ENCODE measurements around the gene KLB. TPM values are rescaled to one million over a fixed set of nuclear protein-coding genes. Genes with fewer than 3 reads are reported as not detected.
"Not testable (repeated sequence)": the region's sequence is repeated elsewhere in the genome, so short reads cannot be mapped to it uniquely, and the experiment has no call there.

KLB gene
- 0.03 TPM for polyA plus RNA-seq (2013, experiment 1 of 2; ENCODE audit: insufficient read length)
- polyA plus RNA-seq (2013, experiment 2 of 2; ENCODE audit: insufficient read length) = 0.06 TPM

GRCh38 chr4:39406763-39407583 is at the start of gene KLB:
KLB (plus strand) TSS chr4:39406930; CDS start chr4:39406950, 20 bp downstream.
- DNase-seq = peak; percentile 45

DNA sequence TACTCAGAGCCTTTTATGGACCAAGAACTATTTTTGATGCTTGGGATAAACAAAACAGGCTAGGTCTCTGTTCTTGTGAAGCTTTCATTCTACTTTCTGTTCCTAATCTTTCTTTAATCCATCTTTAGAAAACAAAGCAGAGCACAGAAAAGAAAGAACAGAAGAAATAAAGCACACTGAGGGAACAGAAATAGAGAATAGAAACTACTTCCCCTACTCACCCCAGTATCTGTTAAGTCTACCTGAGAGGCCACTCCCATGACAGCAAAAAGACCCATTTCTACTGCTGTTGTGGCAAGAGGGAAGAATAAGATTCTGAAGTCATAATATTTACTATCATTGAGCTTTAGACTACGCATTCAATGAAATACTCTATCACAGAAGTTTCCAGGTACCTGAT is 49.7 kb upstream of the KLB start:
- no peak for DNase-seq

DNA sequence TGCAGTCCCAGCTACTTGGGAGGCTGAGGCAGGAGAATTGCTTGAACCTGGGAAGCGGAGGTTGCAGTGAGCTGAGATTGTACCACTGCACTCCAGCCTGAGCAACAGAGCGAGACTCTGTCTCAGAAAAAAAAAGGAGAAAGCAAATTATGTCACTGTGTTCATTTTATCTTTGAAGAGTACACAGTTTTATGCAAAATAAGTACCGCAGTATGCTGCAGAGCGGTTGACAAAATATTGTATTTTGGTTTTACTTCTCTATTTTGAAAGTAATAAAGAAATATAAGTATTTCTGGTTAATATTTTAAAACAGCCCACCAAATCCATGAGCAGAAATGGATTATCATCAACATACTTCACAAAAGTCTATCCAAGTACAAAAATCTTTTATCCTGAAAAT is 46.1 kb upstream of the KLB start:
- not testable (repeated sequence) for DNase-seq

DNA sequence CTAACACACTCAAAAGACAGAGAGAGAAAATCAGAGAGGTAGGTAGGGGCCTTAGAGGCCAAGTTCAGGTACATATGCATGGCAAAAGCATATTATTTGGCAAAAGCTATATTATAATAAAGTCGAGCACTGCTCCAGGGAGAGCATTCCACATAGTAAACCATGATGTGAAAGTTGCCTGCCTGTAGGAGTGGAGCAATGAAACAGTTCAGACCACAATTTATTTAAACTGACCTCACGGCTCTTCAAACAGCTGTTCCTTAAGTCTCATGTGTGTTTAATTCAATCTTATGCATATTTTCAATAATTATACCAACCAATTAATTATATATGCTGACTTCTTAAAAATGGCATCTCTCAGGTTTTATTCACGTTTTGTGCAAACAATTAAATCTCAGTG is 43.9 kb upstream of the KLB start:
- no peak for DNase-seq

GRCh38 chr4:39363773-39364393 is 42.8 kb upstream of the KLB start:
- no peak for DNase-seq

DNA sequence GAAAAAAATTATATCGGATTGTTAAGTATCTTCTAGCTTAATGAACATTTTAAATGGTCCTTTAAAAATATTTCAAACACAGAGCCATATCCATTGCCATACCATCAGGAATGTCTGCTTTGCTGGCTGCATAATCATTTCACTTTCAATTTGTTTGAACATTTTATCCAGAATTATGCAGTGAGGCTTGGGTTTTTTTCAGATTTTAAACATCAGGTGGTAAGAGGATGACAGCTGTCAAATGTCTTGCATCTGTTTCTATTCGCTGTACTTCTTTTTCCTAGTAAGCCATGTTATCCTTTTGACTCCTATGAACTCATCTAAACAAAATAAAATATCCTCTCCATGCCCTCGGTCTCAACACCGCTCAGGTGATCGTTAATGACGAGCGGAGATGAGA is 41.4 kb upstream of the KLB start:
- no peak for DNase-seq

- DNase-seq = peak; percentile 94
Measured at GRCh38 chr4:39365830-39366771, 40.6 kb upstream of the KLB start, which contains the start of gene RFC1. RFC1 (minus strand) TSS chr4:39366362; CDS start chr4:39366241, 121 bp downstream.

GRCh38 chr4:39367166-39367565 is 39.6 kb upstream of the KLB start:
- no peak for DNase-seq

GRCh38 chr4:39369301-39369700 is 37.4 kb upstream of the KLB start:
- no peak for DNase-seq

DNA sequence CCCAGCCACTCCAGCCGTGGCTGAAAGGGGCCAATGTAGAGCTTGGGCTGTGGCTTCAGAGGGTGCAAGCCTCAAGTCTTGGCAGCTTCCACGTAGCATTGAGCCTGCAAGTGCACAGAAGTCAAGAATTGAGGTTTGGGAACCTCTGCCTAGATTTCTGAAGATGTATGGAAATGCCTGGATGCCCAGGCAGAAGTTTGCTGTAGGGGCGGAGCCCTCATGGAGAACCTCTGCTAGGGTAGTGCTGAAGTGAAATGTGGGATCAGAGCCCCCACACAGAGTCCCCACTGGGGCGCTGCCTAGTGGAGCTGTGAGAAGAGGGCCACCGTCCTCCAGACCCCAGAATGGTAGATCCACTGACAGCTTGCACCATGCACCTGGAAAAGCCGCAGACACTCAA is 35.5 kb upstream of the KLB start:
- not testable (repeated sequence) for DNase-seq

GRCh38 chr4:39375478-39375877 is 31.3 kb upstream of the KLB start:
- DNase-seq = no peak

- no peak for DNase-seq
Measured at GRCh38 chr4:39383690-39384089, 23.0 kb upstream of the KLB start.

GRCh38 chr4:39384563-39384962 is 22.2 kb upstream of the KLB start:
- no peak for DNase-seq

- DNase-seq = no peak
Measured at GRCh38 chr4:39390603-39391002, 16.1 kb upstream of the KLB start.

DNA sequence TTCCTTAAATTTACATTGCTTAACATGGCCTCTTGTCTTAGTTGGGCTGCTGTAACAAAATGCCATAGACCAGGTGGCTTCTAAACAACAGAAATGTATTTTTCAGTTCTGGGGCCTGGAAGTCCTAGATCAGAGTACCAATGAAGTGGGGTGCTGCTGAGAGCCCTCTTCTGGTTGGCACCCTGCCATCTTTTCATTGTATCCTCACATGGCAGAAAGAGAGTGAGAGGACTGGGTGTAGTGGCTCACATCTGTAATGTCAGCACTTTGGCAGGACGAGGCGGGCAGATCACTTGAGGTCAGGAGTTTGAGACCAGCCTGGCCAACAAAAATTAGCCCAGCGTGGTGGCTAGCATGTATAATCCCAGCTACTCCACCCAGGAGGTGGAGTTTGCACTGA is 12.0 kb upstream of the KLB start:
- no peak for DNase-seq

- not testable (repeated sequence) for DNase-seq
Measured at GRCh38 chr4:39401640-39402039, 5.1 kb upstream of the KLB start.

DNA sequence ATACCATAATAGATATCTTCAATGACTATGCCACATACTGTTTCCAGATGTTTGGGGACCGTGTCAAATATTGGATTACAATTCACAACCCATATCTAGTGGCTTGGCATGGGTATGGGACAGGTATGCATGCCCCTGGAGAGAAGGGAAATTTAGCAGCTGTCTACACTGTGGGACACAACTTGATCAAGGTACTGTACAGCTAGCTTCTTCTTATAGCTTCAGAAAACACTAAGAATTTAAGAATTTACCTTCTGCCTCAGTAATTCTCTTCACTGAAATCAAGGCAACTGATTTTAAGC is 805 bp downstream of the KLB start:
- no peak for DNase-seq

DNA sequence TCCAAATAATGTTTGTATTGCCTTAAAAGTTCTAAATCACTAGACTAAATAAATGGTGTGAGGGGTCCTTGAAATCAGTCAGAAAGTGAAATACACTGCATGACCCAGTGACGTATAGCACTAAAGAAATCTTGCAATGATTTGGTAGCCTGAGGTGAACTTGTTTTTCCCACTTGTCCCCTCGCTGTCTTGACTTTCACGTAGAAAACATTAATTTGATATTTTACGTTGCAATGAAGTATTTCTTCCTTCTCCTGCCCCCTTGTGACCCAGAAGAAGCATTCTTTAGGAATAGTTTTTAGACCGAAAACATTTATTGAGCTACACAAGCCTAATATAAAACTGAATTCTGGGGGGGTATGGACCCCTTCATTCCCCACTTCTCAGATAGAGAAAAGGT is 3.7 kb downstream of the KLB start:
- no peak for DNase-seq

GRCh38 chr4:39411561-39411960 is 4.8 kb downstream of the KLB start:
- not testable (repeated sequence) for DNase-seq

DNA sequence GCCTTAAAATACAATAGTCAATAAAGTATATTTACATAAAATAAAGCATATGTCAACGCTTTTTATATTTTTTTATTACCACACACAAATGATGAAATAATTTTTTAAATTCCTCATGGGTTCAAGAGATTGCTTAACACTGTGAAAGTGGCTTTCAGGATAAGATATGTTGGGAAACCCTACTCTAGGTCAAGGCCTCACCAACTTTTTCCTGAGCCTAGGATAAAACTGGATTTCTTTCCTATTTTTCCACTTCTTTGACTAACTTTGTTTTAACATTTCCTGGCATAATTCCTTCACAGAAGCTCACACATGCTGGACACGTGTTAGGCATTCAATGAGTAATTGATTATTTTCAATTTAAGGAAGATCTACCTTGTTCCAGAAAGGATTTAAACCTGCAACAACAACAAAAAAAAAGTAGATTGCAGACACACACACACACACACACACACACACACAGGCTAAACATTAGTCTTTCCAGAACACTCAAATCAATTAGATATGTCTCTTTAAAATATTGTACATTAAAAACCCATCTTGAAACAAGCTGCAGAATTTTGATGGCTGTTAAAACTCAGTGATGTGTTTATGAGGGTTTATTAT is 9.1 kb downstream of the KLB start:
- DNase-seq = no peak

GRCh38 chr4:39422247-39422646 is 15.5 kb downstream of the KLB start:
- no peak for DNase-seq

DNA sequence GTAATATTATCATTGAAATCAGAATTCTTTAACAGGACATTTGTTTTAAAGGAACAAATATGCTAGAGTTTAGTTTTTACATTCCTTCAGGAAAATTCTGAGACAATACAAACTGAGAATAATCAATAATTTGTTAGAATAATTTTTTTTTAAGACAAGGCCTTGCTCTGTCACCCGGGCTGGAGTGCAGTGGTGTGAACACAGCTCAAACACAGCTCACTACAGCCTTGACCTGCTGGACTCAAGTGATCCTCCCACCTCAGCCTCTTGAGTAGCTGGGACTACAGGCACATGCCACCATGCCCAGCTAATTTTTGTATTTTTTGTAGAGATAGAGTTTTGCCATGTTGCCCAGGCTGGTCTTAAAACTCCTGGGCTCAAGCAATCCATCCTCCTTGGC is 18.6 kb downstream of the KLB start:
- DNase-seq = not testable (repeated sequence)

DNA sequence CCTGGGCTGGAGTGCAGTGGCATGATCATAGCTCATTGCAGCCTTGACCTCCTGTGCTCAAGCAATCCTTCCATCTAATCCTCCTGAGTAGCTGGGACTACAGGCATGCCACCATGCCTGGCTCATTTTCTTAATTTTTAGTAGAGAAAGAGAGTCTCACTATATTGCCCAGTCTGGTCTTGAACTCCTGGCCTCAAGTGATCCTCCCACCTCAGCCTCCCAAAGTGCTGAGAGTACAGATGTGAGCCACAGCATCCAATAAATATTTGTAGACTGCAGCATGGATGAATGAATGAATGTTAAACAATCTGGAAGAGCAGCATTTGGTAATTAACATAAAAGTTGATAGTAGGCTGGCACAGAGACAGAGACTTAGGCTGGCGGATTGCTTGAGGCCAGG is 20.0 kb downstream of the KLB start:
- no peak for DNase-seq
